AG10803 (cell line): ENCODE data around the gene SUCLA2.

ENCODE experiments used
- DNase-seq: peaks from one replicate; pipeline ENCODE4 v3.0.0; 2010; ENCODE audit warnings: low read depth
- H3K4me3 ChIP-seq: 2 replicates; pipeline ENCODE4 v1.5.1; 2011; ENCODE audit warnings: mild to moderate bottlenecking, low read length, control low read depth
- CTCF ChIP-seq: conservative IDR thresholded peaks from 2 replicates; pipeline ENCODE4 v1.5.1; 2011; ENCODE audit warnings: mild to moderate bottlenecking, low read length, control low read depth, inconsistent platforms

The SUCLA2 gene

GRCh38 chr13:47893527-47893926 lies 107.5 kb downstream of the SUCLA2 start:
- no peak for TF ChIP-seq CTCF
- H3K4me3 ChIP-seq: no peak overlapping the region
- DNase-seq: no peak
